CD4-positive, alpha-beta T cell treated with Interferon gamma for 1 hour (primary cell): ENCODE measurements around the gene DGKB.
"Not testable (repeated sequence)": the region's sequence is repeated elsewhere in the genome, so short reads cannot be mapped to it uniquely, and the experiment has no call there.

Source experiments
- DNase-seq: peaks from one replicate; pipeline ENCODE4 v3.0.0-alpha.2; 2020

DGKB gene

DNA sequence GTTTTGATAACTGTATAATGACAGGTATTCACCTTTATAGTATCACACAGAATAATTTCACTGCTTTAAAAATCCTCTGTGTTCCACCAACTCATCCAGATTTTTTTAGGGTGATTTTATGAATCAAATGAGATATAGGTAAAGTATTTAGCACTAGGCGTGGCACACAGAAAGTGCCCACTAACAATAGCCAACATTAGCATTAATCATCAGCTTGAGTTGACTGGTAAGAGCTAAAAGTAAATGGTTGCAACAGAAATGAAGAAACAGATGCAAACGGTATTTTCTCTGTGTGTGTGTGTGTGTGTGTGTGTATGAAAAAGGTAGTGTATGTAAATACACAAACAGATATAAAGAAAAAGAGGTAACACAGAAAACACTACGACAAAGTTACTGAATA lies 534.3 kb downstream of the DGKB start:
- no peak for DNase-seq

DNA sequence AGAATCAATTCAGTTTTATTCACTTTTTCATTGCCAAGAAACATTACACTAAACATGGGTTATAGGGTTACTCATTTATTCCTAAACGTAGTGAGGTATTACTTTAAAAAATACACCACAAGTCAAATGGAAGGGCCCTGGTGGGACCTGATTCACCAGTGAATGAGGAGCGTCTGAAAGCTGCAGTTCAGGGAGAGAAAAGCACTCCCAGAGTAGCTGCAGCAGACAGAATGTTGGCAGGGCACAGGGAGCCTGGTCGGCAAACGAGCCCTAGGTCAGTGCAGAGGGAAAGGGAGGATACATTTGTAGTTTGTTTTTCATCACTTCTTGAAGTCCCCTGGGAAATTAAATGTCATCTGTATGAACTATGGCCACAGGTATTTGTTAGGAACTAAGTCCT lies 551.4 kb downstream of the DGKB start:
- DNase-seq = no peak

DNA sequence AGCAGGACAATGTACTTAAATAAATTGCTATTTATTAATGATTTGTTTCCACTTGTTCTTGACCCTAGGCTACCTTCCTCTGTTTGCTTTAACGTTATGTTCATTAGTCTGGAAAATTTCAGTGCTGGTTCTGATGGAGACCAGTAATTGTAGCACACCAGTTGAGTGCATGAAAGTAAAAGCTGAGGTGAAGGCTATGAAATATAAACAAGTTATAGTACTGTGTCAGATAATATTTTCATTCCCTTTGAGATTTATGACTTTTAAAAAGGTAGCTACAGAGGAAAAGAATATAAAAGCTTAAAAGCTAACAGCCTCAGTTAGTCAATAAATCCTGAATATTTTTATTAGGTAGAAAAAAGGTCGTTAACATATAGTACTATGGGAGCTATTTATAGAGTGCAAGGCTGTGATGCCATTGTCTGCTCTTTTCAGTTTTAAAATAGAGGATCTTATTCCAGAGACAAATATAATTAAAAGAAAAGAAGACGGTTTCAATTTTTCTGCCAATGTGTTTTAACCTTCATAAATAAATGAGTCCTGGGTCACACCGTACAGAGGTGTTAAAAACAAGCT lies 561.3 kb downstream of the DGKB start:
- no peak for DNase-seq

GRCh38 chr7:14340393-14341074 lies 562.0 kb downstream of the DGKB start:
- no peak for DNase-seq

DNA sequence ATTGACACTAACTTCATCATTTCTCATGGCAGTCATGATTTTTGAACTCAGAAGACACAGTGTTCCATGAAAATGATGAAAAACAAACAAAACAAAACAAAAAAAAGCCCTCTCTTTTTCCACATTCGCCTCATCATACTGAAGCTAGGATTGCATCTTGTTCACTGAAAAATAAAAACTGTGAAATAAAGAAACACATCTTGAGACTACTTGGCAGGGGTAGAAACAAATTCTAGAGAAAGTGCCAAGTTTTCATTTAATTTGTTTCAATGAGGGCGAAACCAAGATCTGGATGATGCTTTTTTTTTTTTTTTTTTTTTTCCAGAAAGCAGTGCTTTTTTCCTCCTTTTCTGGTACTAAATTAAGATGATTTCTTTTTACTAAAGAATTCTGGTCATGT lies 562.7 kb downstream of the DGKB start:
- DNase-seq = no peak

DNA sequence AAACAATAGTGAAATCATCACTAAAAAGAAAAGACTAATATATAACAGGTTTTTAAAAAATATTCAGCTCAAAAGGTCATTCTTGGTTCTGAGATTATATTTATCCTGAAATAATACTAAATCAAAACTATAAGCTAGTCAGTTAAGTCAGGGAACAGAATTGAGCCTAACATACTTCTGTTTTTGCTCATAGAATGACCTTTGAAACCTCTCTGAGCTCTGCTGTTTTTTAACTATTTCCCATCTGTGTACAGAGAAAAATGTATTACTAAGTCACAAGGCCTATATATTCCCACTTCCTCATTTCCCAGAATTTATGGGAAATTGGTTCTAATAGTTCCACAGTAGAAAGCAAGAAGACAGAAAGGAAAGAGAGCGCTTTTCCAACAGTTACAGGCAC lies 566.3 kb downstream of the DGKB start:
- DNase-seq = no peak

- no peak for DNase-seq
Measured at GRCh38 chr7:14332155-14332554, 570.4 kb downstream of the DGKB start.

- DNase-seq = no peak
Measured at GRCh38 chr7:14324767-14325166, 577.8 kb downstream of the DGKB start.

DNA sequence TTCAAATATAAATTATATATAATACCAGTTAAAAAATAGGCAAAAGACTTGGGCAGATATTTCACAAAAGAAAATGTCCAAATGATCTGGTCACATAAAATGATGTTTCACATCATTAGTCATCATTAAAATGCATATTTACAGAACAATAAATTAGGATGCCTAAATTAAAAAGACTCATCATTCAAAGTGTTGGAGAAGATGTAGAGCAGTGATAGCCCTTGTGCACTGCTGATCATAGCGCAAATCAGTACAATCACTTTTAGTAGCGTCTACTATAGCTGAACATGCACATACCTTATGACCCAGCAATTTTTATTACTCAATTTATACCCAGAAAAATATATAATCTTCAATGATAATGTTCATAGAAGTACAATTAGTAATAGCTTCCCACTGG lies 579.8 kb downstream of the DGKB start:
- DNase-seq = no peak

DNA sequence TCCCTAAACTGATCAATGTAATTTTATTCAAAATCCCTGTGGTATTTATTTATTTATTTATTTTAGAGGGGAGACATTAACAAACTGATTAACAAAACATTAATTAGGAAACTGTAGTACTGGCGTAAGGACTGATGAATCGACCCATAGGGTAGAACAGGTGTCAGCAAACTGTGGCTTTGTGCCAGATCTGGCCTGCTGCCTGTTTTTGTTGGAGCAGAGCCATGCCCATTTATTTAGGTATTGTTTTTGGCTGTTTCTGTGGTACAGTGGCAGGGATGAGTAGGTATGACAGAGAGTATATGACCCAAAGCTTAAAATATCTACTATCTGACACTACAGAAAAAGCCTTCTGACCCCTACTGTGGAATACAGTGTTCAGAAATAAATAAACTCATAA lies 580.6 kb downstream of the DGKB start:
- DNase-seq = no peak

DNA sequence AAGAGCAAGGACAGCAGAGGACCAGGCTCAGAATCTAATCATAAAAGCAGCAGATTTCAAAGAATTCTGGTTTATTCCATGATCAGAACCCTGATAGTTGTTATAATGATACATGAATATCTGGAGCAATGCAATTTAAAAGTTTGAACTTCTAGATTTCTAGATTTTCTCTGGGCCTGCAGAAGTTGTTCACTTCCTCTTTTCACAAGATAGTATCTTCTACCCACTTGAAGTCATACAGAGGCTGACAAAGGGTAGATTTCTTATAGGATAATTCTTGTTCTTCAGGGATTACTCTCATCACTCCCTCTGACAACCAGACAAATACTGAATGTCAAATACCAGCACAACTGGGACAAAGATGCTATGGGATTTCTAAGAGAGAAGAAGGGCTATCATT lies 593.1 kb downstream of the DGKB start:
- DNase-seq = no peak

- DNase-seq = no peak
Measured at GRCh38 chr7:14305233-14305866, 597.2 kb downstream of the DGKB start.

DNA sequence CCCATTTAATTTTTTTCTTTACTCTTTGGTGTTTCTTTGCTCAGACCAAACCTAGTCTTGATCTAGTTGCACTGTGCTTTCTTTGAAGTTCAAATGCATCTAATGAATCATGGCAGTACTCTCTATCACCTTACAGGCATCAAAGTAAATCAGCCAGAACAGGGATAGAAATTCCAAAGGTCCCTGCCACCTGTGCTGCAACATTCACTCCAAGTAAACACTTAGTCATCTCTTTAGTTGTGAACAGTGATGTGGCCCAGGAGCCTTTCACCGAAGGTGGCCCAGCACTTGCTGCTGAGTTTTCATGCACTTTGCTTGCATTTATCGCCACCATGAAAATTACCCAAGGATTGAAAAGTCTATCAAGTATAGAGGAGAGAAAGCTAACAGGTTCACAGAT lies 599.0 kb downstream of the DGKB start:
- no peak for DNase-seq

DNA sequence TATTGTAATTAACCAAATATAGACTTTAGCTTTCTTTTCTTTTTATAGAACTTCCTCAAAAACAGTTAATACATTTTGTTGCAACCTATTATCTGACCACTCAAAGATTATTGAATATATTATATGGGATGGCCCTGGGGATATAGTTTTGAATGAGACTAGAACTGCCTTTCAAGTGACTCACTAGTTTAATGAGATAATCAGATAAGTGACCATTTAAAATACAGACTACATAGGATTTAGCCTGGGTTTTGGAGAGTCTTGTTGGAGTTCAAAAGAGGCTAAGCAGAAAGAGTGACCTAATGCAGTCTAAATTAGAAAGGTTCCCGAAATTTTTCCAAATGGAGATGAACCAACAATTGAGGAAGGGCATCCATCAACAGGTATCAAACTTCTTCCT lies 607.9 kb downstream of the DGKB start:
- no peak for DNase-seq

DNA sequence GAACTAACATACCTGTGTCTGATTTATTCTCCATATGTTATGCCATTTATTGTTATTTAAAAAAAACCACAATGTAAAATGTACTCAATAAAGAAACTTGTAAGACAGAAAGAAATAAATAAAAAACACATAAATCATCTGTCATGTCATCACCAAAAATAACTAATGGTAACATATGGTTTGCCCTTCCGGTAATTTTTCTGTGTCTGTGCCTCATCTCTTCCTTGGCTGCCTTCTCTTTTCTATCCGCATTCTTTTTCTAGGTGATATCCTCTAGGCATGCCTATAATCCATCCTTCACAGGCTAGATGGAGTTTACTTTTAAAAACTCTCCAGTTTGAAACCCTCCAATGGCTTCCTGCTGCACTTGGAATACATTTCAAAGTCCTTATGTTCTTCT lies 609.1 kb downstream of the DGKB start:
- DNase-seq = no peak

DNA sequence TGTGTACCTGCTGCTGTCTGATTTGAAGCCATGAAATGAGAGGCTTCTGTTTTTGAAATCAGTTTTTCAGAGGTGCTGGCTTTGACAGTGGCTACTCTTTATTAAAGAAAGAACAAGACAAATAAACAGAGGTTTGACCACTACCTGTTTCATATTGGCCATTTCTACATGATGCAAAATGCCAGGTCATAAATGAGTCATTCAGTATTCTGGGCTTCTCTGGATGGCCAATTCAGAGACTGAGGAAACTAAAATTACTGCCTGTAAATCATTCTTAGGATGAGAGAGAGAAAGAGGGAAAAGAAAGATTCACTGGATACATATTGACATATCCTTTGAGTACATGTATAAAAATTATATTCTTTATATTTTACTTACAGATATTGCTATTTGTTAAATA lies 609.8 kb downstream of the DGKB start:
- DNase-seq = no peak

DNA sequence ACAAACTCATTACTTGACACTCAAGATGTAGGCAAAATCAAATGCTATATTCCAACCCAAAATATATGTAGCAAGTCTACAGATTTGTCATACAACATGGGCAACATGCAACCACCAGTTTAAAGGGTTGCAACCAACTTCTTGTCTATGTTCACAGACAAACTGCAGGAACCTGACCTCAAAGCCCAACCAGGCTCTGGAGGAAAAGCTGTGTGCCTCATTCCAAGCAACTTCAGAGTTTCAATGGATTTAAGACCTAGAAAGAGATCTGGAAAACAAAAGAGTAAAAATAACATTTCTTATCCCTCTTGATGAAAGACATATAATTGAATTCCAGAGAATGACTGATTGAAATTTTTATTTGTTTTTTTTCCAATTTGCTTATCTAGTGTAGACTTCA lies 612.6 kb downstream of the DGKB start:
- no peak for DNase-seq

- no peak for DNase-seq
Measured at GRCh38 chr7:14288701-14289100, 613.9 kb downstream of the DGKB start.

GRCh38 chr7:14287398-14287797 lies 615.2 kb downstream of the DGKB start:
- no peak for DNase-seq

DNA sequence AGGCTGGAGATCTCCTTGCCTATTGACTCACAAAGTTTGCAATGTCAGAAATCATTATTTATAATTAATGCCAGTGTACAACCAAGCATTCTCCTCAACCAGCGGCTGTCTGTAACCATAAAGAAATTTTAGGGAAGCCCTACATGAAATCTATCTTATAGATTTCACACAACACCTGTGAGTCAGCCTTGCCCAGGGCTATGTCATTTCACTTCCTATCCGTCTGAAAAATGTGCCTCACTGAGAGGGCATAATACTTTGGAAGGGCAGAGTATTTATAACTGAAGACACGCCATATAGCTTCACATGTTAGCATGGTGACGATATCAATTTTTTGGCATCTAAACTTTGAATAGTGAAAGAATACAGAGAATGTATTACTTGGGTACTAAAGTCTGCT lies 616.5 kb downstream of the DGKB start:
- DNase-seq = no peak

- DNase-seq = not testable (repeated sequence)
Measured at GRCh38 chr7:14279065-14279871, 623.3 kb downstream of the DGKB start.

DNA sequence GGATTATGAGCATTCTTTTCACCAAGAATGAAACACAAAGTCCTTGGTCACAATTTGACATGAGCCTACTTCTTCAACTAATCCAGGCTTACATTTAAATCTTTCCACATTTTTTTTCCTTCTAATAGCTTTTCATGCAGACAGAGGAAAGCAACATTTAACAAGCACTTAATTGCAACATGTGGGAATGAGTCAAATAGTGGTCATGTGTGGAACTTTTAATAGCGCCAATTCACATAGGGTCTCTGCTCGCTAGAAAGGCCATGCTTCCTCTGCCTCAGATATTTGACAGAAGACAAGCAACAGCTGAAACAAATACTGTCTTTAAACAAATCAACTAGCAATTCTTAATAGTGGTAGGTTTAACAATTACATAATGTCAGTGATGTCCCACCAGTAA lies 627.2 kb downstream of the DGKB start:
- DNase-seq = no peak

DNA sequence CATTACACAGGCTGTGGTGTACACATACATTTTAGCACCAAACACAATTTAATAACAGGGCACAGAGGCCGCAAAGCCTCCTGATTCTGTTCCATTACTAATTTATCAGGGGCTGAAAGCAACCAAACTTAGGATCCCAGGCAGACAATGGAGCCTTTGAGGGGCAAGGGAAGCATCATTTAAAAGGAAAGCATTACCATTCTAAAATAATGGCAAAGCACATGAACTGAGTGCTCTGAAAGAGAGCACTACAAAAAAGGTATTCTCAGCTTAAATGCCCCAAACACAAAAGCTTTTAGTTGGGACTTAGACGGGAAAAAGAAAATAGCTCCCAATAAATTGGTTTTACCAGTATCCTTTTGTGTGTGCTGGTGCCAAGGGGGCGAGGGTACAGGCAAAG lies 631.1 kb downstream of the DGKB start:
- DNase-seq = no peak

DNA sequence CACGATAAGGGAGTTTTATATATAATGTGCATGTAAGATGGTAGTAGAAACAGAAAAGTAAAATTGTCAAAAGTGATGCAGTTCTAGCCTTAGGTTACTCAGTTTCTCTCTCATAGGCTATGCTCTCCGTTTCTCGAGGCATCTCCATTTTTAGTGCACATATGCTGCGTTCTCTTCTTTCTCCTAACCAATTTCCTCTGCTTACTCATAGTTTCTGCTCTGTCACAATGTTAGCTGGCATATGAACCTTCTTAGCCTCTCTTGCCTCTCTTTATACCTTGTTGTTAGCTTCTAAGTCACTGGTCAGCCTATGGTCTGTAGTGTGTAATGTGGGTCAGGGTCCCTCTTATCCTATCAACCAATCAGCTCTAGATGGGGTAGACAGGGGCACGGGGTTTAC lies 632.5 kb downstream of the DGKB start:
- DNase-seq = no peak
